AG09309 (cell line): ENCODE results near the gene ANO9.

ENCODE experiments used
- DNase-seq: peaks from one replicate; pipeline ENCODE4 v3.0.0-alpha.2; 2010; ENCODE audit warnings: low read depth
- H3K4me3 ChIP-seq: 2 replicates; pipeline ENCODE4 v1.5.1; 2011; ENCODE audit warnings: mild to moderate bottlenecking, low read depth, low read length, moderate library complexity; ENCODE audit not compliant: control insufficient read depth
- CTCF ChIP-seq: IDR thresholded peaks from 2 replicates; pipeline ENCODE4 v1.5.1; 2011; ENCODE audit warnings: mild to moderate bottlenecking, low read depth, low read length, inconsistent platforms; ENCODE audit not compliant: insufficient read depth, control insufficient read depth; ENCODE audit errors: missing control alignments

Gene ANO9

GRCh38 chr11:377883-378500 lies 63.8 kb downstream of the ANO9 start:
- DNase-seq, result no peak
- TF ChIP-seq CTCF, result no peak
- H3K4me3 ChIP-seq, result no peak overlapping the region

GRCh38 chr11:377174-377865 lies 64.5 kb downstream of the ANO9 start:
- no peak for DNase-seq
- no peak overlapping the region for H3K4me3 ChIP-seq
- TF ChIP-seq CTCF, result no peak

- no peak overlapping the region for H3K4me3 ChIP-seq
- TF ChIP-seq CTCF, result no peak
- DNase-seq, result no peak
Measured at GRCh38 chr11:376531-377173, 65.2 kb downstream of the ANO9 start.

GRCh38 chr11:375065-376025 lies 66.5 kb downstream of the ANO9 start:
- no peak for TF ChIP-seq CTCF
- no peak for DNase-seq
- no peak overlapping the region for H3K4me3 ChIP-seq

- no peak for TF ChIP-seq CTCF
- DNase-seq, result no peak
- no peak overlapping the region for H3K4me3 ChIP-seq
Measured at GRCh38 chr11:373716-374551, 67.9 kb downstream of the ANO9 start.
